Caco-2 (cell line): Measurements from ENCODE around the gene RSPH1. TPM values are rescaled to one million over a fixed set of nuclear protein-coding genes. Genes with fewer than 3 reads are reported as not detected.

Experiments used
- BruUV-seq: library from RNA; stranded (reverse); fragments of 400-500 nt; replicated peaks from 2 replicates; lab custom pipeline; 2021; lab: Mats Ljungman, UMichigan
- CTCF ChIA-PET: fragments of 300-600 bp; sonication (Branson Sonifier 250); formaldehyde crosslinking; loops from one replicate; lab custom pipeline; 2022; ENCODE audit warnings: antibody characterized with exemption; lab: Charles Lee
- POLR2A ChIA-PET: fragments of 300-600 bp; sonication (Branson Sonifier 250); formaldehyde crosslinking; loops from one replicate; lab custom pipeline; 2022; ENCODE audit warnings: antibody characterized with exemption; lab: Charles Lee
- DNase-seq, 2 experiments: peaks; one replicate each; pipeline versions ENCODE4 v3.0.0 to v3.0.0-alpha.2; 2020 to 2022
- H3K27me3 ChIP-seq: replicated peaks from 2 replicates; pipeline ENCODE4 v1.6.0; 2011; ENCODE audit warnings: low read length; ENCODE audit not compliant: control insufficient read depth, insufficient read depth
- H3K36me3 ChIP-seq: 2 replicates; pipeline ENCODE4 v1.5.1; 2011; ENCODE audit warnings: low read length; ENCODE audit not compliant: control insufficient read depth, insufficient read depth
- H3K4me1 ChIP-seq: fragments of 250-450 bp; sonication (Bioruptor Pico); 2 replicates; pipeline ENCODE4 v1.5.1; 2020; ENCODE audit warnings: mild to moderate bottlenecking
- H3K4me3 ChIP-seq: 2 replicates; pipeline ENCODE4 v1.5.1; 2011; ENCODE audit warnings: low read depth, mild to moderate bottlenecking, control low read depth, low read length
- H3K9me3 ChIP-seq: fragments of 250-450 bp; sonication (Bioruptor Pico); 2 replicates; pipeline ENCODE4 v1.5.1; 2020; ENCODE audit warnings: mild to moderate bottlenecking, moderate library complexity
- H3K27ac Mint-ChIP-seq: one replicate; pipeline ENCODE4 v1.8.0; 2022; ENCODE audit warnings: mixed read lengths; ENCODE audit not compliant: unreplicated experiment
- H3K27me3 Mint-ChIP-seq: one replicate; pipeline ENCODE4 v1.8.0; 2022; ENCODE audit warnings: mixed read lengths; ENCODE audit not compliant: insufficient read depth, unreplicated experiment
- H3K36me3 Mint-ChIP-seq: one replicate; pipeline ENCODE4 v1.8.0; 2022; ENCODE audit warnings: mild to moderate bottlenecking, mixed read lengths; ENCODE audit not compliant: insufficient read depth, unreplicated experiment
- H3K4me1 Mint-ChIP-seq: one replicate; pipeline ENCODE4 v1.8.0; 2022; ENCODE audit warnings: low read depth, mixed read lengths; ENCODE audit not compliant: unreplicated experiment
- H3K4me3 Mint-ChIP-seq: one replicate; pipeline ENCODE4 v1.8.0; 2022; ENCODE audit warnings: mild to moderate bottlenecking, moderate library complexity, mixed read lengths; ENCODE audit not compliant: unreplicated experiment
- H3K9me3 Mint-ChIP-seq: one replicate; pipeline ENCODE4 v1.8.0; 2022; ENCODE audit warnings: mixed read lengths; ENCODE audit not compliant: unreplicated experiment
- CTCF ChIP-seq, 2 experiments: fragments of 200-600 bp in 1 of 2; IDR thresholded peaks; 1 replicate in 1 of 2; 2 replicates in 1 of 2; pipeline versions ENCODE4 v1.5.1 to v1.8.0; 2011 to 2022; ENCODE audit warnings: antibody characterized with exemption in 1 of 2, control low read depth in 1 of 2, inconsistent platforms in 1 of 2, low read depth in 1 of 2, low read length in 1 of 2, mild to moderate bottlenecking in 1 of 2, moderate library complexity in 1 of 2; ENCODE audit not compliant: insufficient read depth in 1 of 2, severe bottlenecking in 1 of 2, unreplicated experiment in 1 of 2
- intact Hi-C: fragments of 100-400 bp; cut with micrococcal nuclease; formaldehyde crosslinking; loops from one replicate; pipeline ENCODE4 v1.10.0; 2022; ENCODE audit not compliant: unreplicated experiment
- total RNA-seq: library from RNA; stranded (reverse); gene quantifications from 2 replicates; pipeline ENCODE4 v1.2.3, GENCODE V29; 2022

RSPH1 gene
- total RNA-seq, 1 experiment from 2014 or later, result 0.23 TPM

GRCh38 chr21:42489006-42489563 is 6.9 kb downstream of the RSPH1 start:
- Histone ChIP-seq H3K9me3 (no peaks in the 10 kb centered on the region), H3K36me3 (no peaks in the 10 kb centered on the region), H3K4me3 (no peak overlapping the region), H3K27me3 (no peaks in the 10 kb centered on the region), H3K4me1 (peaks cover 23% of the 10 kb centered on the region)
- peaks cover 14% of the 10 kb centered on the region for H3K4me1 Mint-ChIP-seq
- POLR2A ChIA-PET, result no interaction called here
- H3K27me3 Mint-ChIP-seq, result no peaks in the 10 kb centered on the region
- intact Hi-C loops, result no loop called here
- H3K36me3 Mint-ChIP-seq, result peaks cover 6% of the 10 kb centered on the region
- H3K4me3 Mint-ChIP-seq, result no peak overlapping the region
- H3K9me3 Mint-ChIP-seq, result no peaks in the 10 kb centered on the region
- H3K27ac Mint-ChIP-seq, result no peak overlapping the region
- no peak for TF ChIP-seq CTCF (IDR thresholded peaks at IDR 0.05; ENCODE audit: insufficient read depth in 1 of 2, low read depth in 1 of 2, low read length in 1 of 2, severe bottlenecking in 1 of 2, unreplicated experiment in 1 of 2)
- no peak for DNase-seq
- CTCF ChIA-PET, result no interaction called here
- no TSS peak for BruUV-seq

GRCh38 chr21:42486531-42486930 is 9.5 kb downstream of the RSPH1 start:
- intact Hi-C loops, result no loop called here
- DNase-seq, result no peak
- ChIA-PET CTCF (no interaction called here), POLR2A (no interaction called here)
- no TSS peak for BruUV-seq
- no peak overlapping the region for H3K4me3 ChIP-seq
- Mint-ChIP-seq H3K9me3 (no peaks in the 10 kb centered on the region), H3K4me1 (no peaks in the 10 kb centered on the region), H3K27me3 (no peaks in the 10 kb centered on the region), H3K36me3 (no peaks in the 10 kb centered on the region), H3K4me3 (no peak overlapping the region), H3K27ac (no peak overlapping the region)
- H3K4me1 ChIP-seq, result peaks cover 12% of the 10 kb centered on the region
- no peaks in the 10 kb centered on the region for H3K36me3 ChIP-seq
- no peak for TF ChIP-seq CTCF (IDR thresholded peaks at IDR 0.05; ENCODE audit: insufficient read depth in 1 of 2, low read depth in 1 of 2, low read length in 1 of 2, severe bottlenecking in 1 of 2, unreplicated experiment in 1 of 2)
- H3K27me3 ChIP-seq, result no peaks in the 10 kb centered on the region
- no peaks in the 10 kb centered on the region for H3K9me3 ChIP-seq

GRCh38 chr21:42486072-42486471 is 10.0 kb downstream of the RSPH1 start:
- no TSS peak for BruUV-seq
- H3K9me3 Mint-ChIP-seq, result no peaks in the 10 kb centered on the region
- H3K27me3 Mint-ChIP-seq, result no peaks in the 10 kb centered on the region
- TF ChIP-seq CTCF (IDR thresholded peaks at IDR 0.05; ENCODE audit: insufficient read depth in 1 of 2, low read depth in 1 of 2, low read length in 1 of 2, severe bottlenecking in 1 of 2, unreplicated experiment in 1 of 2), result no peak
- H3K27me3 ChIP-seq, result no peaks in the 10 kb centered on the region
- no peak for DNase-seq
- no peaks in the 10 kb centered on the region for H3K9me3 ChIP-seq
- no peak overlapping the region for H3K4me3 Mint-ChIP-seq
- H3K4me3 ChIP-seq, result no peak overlapping the region
- intact Hi-C loops, result no loop called here
- H3K36me3 ChIP-seq, result no peaks in the 10 kb centered on the region
- no peaks in the 10 kb centered on the region for H3K4me1 Mint-ChIP-seq
- H3K4me1 ChIP-seq, result peaks cover 12% of the 10 kb centered on the region
- ChIA-PET POLR2A (no interaction called here), CTCF (no interaction called here)
- no peaks in the 10 kb centered on the region for H3K36me3 Mint-ChIP-seq
- H3K27ac Mint-ChIP-seq, result no peak overlapping the region
